Gastroesophageal sphincter (tissue), 4 donors: Measurements from ENCODE around the gene ABHD5. TPM values are rescaled to one million over a fixed set of nuclear protein-coding genes. Genes with fewer than 3 reads are reported as not detected.
A peak's percentile ranks its signal among the peaks of the same experiment; 100 is the strongest.

Experiments
- ATAC-seq: fragments of 150-250 bp; one replicate; pipeline ENCODE4 v1.9.1; 2016; ENCODE audit warnings: mild to moderate bottlenecking, moderate library complexity
- H3K27ac ChIP-seq, 4 donors: fragments of 200-600 bp; sonication (generic) in 3 of 4; 1 replicate in 3 of 4; 2 replicates in 1 of 4; pipeline ENCODE4 v1.5.1; 2016 to 2019
- H3K27me3 ChIP-seq: fragments of 200-600 bp; sonication (generic); one replicate; pipeline ENCODE4 v1.5.1; 2019
- H3K36me3 ChIP-seq, 2 donors: fragments of 200-600 bp; sonication (generic); one replicate each; pipeline ENCODE4 v1.5.1; 2019; ENCODE audit warnings: control low read depth in 1 of 2
- H3K4me1 ChIP-seq, 3 donors: fragments of 200-600 bp; sonication (generic); 1 replicate in 2 of 3; 2 replicates in 1 of 3; pipeline ENCODE4 v1.5.1; 2016 to 2019; ENCODE audit warnings: control low read depth in 2 of 3
- H3K4me3 ChIP-seq, 2 donors: fragments of 200-600 bp; sonication (generic); one replicate each; pipeline ENCODE4 v1.5.1; 2019; ENCODE audit warnings: mild to moderate bottlenecking in 1 of 2, moderate library complexity in 1 of 2
- H3K9me3 ChIP-seq, 3 donors: fragments of 200-600 bp; sonication (generic); one replicate each; pipeline ENCODE4 v1.5.1; 2017 to 2019; ENCODE audit warnings: control low read depth in 2 of 3
- CTCF ChIP-seq, 4 experiments: fragments of 200-600 bp in 2 of 4; fragments of 450-650 bp in 2 of 4; sonication (generic) in 1 of 4; IDR thresholded peaks; one replicate each; pipeline ENCODE4 v1.5.1; 2017 to 2019; ENCODE audit warnings: antibody characterized with exemption in 4 of 4, mild to moderate bottlenecking in 2 of 4, moderate library complexity in 2 of 4
- EP300 ChIP-seq: sonication (generic); formaldehyde crosslinking; IDR thresholded peaks from one replicate; pipeline ENCODE4 v1.6.1; 2017; ENCODE audit warnings: antibody characterized with exemption, mild to moderate bottlenecking
- POLR2A ChIP-seq, 2 donors: fragments of 450-650 bp; IDR thresholded peaks; one replicate each; pipeline ENCODE4 v1.6.1; 2017; ENCODE audit warnings: antibody characterized with exemption in 2 of 2, mild to moderate bottlenecking in 2 of 2, moderate library complexity in 1 of 2
- POLR2AphosphoS5 ChIP-seq: sonication (generic); formaldehyde crosslinking; IDR thresholded peaks from one replicate; pipeline ENCODE4 v1.6.1; 2017; ENCODE audit warnings: antibody characterized with exemption
- whole genome bisulfite sequencing, 2 donors: methylation state at CpG; one replicate each; pipeline ENCODE4 v1.1.5; 2018; ENCODE audit warnings: low coverage in 1 of 2; 5-methylcytosine and 5-hydroxymethylcytosine counted together
- total RNA-seq, 4 donors: library from RNA; depleted of rRNA; stranded (reverse); fragments of >200 nt; gene quantifications; one replicate each; pipeline ENCODE4 v1.1.0, GENCODE V29; 2016

Gene ABHD5
- total RNA-seq, 4 donors from 2014 or later = 26.1 to 53.2 (median 34.8) TPM

GRCh38 chr3:43736558-43737440, 46.1 kb downstream of the ABHD5 start:
- TF ChIP-seq CTCF (IDR thresholded peaks at IDR 0.05) (no peak), EP300 (no peak), POLR2AphosphoS5 (no peak), POLR2A (IDR thresholded peaks at IDR 0.05) (no peak)
- peaks cover 8% of the 10 kb centered on the region for H3K27me3 ChIP-seq
- no peak overlapping the region for H3K4me3 ChIP-seq
- 38 to 56% methylated on average over 3 to 5 of the region's 8 CpGs for WGBS, 2 donors
- no peaks in the 10 kb centered on the region for H3K9me3 ChIP-seq
- H3K4me1 ChIP-seq = peaks cover 0 to 17% (median 3%) of the 10 kb centered on the region in 3 donors
- ATAC-seq = no peak
- H3K36me3 ChIP-seq = no peaks in the 10 kb centered on the region
- no peak overlapping the region for H3K27ac ChIP-seq

GRCh38 chr3:43738305-43738704, 47.6 kb downstream of the ABHD5 start:
- no peaks in the 10 kb centered on the region for H3K9me3 ChIP-seq
- no peak overlapping the region for H3K27ac ChIP-seq
- peaks cover 3 to 14% (median 3%) of the 10 kb centered on the region in 3 donors for H3K4me1 ChIP-seq
- no peak for ATAC-seq
- no peak overlapping the region for H3K4me3 ChIP-seq
- TF ChIP-seq CTCF (IDR thresholded peaks at IDR 0.05) (no peak), EP300 (no peak), POLR2AphosphoS5 (no peak), POLR2A (IDR thresholded peaks at IDR 0.05) (no peak)
- no peaks in the 10 kb centered on the region for H3K36me3 ChIP-seq
- H3K27me3 ChIP-seq = peaks cover 8% of the 10 kb centered on the region
- 100% methylated on average over 1 of the region's 2 CpGs for WGBS, 2 donors

GRCh38 chr3:43742920-43743319, 52.2 kb downstream of the ABHD5 start:
- Histone ChIP-seq H3K36me3 (no peaks in the 10 kb centered on the region), H3K4me3 (no peak overlapping the region), H3K27me3 (peaks cover 8% of the 10 kb centered on the region), H3K9me3 (no peaks in the 10 kb centered on the region), H3K27ac (no peak overlapping the region), H3K4me1 (peaks cover 0 to 3% (median 0%) of the 10 kb centered on the region in 3 donors)
- no peak for ATAC-seq
- WGBS, 2 donors = 25 to 32% methylated on average over 3 of the region's 3 CpGs
- no peak for TF ChIP-seq EP300
- TF ChIP-seq CTCF (IDR thresholded peaks at IDR 0.05) = no peak
- no peak for TF ChIP-seq POLR2A (IDR thresholded peaks at IDR 0.05)
- TF ChIP-seq POLR2AphosphoS5 = no peak

- no peaks in the 10 kb centered on the region for H3K9me3 ChIP-seq
- no peaks in the 10 kb centered on the region for H3K36me3 ChIP-seq
- H3K27me3 ChIP-seq = peaks cover 1% of the 10 kb centered on the region
- H3K4me1 ChIP-seq = peaks cover 0 to 3% (median 0%) of the 10 kb centered on the region in 3 donors
- no peak overlapping the region for H3K4me3 ChIP-seq
- TF ChIP-seq CTCF (IDR thresholded peaks at IDR 0.05) = no peak
- no peak for TF ChIP-seq POLR2AphosphoS5
- TF ChIP-seq EP300 = no peak
- no peak for TF ChIP-seq POLR2A (IDR thresholded peaks at IDR 0.05)
- no CpG with 5 or more reads among the region's 6 CpGs for WGBS, 2 donors
- peak overlapping the region in 1 of 4 donors; percentile 14 for H3K27ac ChIP-seq
- peak; percentile 35 for ATAC-seq
Observed at GRCh38 chr3:43747641-43748040, 56.9 kb downstream of the ABHD5 start.

GRCh38 chr3:43748179-43748578, 57.4 kb downstream of the ABHD5 start:
- peak; percentile 38 for ATAC-seq

More at GRCh38 chr3:43748179-43748578, 57.4 kb downstream of the ABHD5 start:
- Histone ChIP-seq H3K9me3 (no peaks in the 10 kb centered on the region), H3K4me1 (no peaks in the 10 kb centered on the region), H3K27ac (no peak overlapping the region), H3K27me3 (peaks cover 7% of the 10 kb centered on the region), H3K36me3 (no peaks in the 10 kb centered on the region), H3K4me3 (no peak overlapping the region)
- no peak for TF ChIP-seq POLR2A (IDR thresholded peaks at IDR 0.05)
- no peak for TF ChIP-seq CTCF (IDR thresholded peaks at IDR 0.05)
- no peak for TF ChIP-seq EP300
- no peak for TF ChIP-seq POLR2AphosphoS5
- 64% methylated on average over 5 of the region's 5 CpGs; no CpG with 5 or more reads in 1 of the 2 donors for WGBS, 2 donors
